ENCODE results near the gene SNRPD2. TPM values are rescaled to one million over a fixed set of nuclear protein-coding genes. Genes with fewer than 3 reads are reported as not detected.
A peak's percentile ranks its signal among the peaks of the same experiment; 100 is the strongest.

SNRPD2 gene
- total RNA-seq, 4 donors from 2014 or later: 136 to 167 (median 144) TPM

- Histone ChIP-seq H3K27ac (no peak overlapping the region), H3K36me3 (no peaks in the 10 kb centered on the region), H3K9me3 (no peaks in the 10 kb centered on the region), H3K27me3 (peaks cover 0 to 30% (median 18%) of the 10 kb centered on the region in 3 donors), H3K4me1 (peaks cover 5 to 18% of the 10 kb centered on the region in 2 donors), H3K4me3 (peak overlapping the region in 3 of 4 donors; percentile 29 to 55 (median 38))
- ATAC-seq: no peak
- in situ Hi-C loops (cut with MboI; ENCODE audit: low sequenced_read_pairs in 4 of 4): loop anchor here in 1 of 4 donors (5.0 kb wide), 1 partner anchor 123 kb away; no protein-coding TSS in a partner anchor
- no peak for DNase-seq
- intact Hi-C loops (cut with DNase I; ENCODE audit: low total_unique reads): no loop called here
- no peak for TF ChIP-seq CTCF (IDR thresholded peaks at IDR 0.05 in 4 of 5, conservative IDR thresholded peaks at IDR 0.05 in 1 of 5)
- no peak for TF ChIP-seq POLR2A (IDR thresholded peaks at IDR 0.05)
These were observed 46.6 kb downstream of the SNRPD2 start for GRCh38 chr19:45645068-45645630.

GRCh38 chr19:45643927-45644771, 47.6 kb downstream of the SNRPD2 start:
- H3K9me3 ChIP-seq: no peaks in the 10 kb centered on the region
- DNase-seq (no peak), ATAC-seq (no peak)
- no peak overlapping the region for H3K4me3 ChIP-seq
- TF ChIP-seq POLR2A (IDR thresholded peaks at IDR 0.05): no peak
- in situ Hi-C loops (cut with MboI; ENCODE audit: low sequenced_read_pairs in 4 of 4): loop anchor here in 1 of 4 donors (5.0 kb wide), 1 partner anchor 37 kb away; no protein-coding TSS in a partner anchor
- peaks cover 5 to 18% of the 10 kb centered on the region in 2 donors for H3K4me1 ChIP-seq
- H3K27ac ChIP-seq: no peak overlapping the region
- no peaks in the 10 kb centered on the region for H3K36me3 ChIP-seq
- H3K27me3 ChIP-seq: peaks cover 0 to 30% (median 26%) of the 10 kb centered on the region in 3 donors
- intact Hi-C loops (cut with DNase I; ENCODE audit: low total_unique reads): loop anchor here (1.0 kb wide), 1 partner anchor 121 kb away; no protein-coding TSS in a partner anchor

GRCh38 chr19:45643024-45643926, 48.5 kb downstream of the SNRPD2 start:
- intact Hi-C loops (cut with DNase I; ENCODE audit: low total_unique reads) (loop anchor here (1.0 kb wide), 1 partner anchor 120 kb away; no protein-coding TSS in a partner anchor), in situ Hi-C loops (cut with MboI; ENCODE audit: low sequenced_read_pairs in 4 of 4) (loop anchor here in 1 of 4 donors (5.0 kb wide), 1 partner anchor 36 kb away; no protein-coding TSS in a partner anchor)
- TF ChIP-seq POLR2A (IDR thresholded peaks at IDR 0.05): no peak
- TF ChIP-seq CTCF (IDR thresholded peaks at IDR 0.05 in 4 of 5, conservative IDR thresholded peaks at IDR 0.05 in 1 of 5): peak; percentile 96 to 99 (median 97)
- Histone ChIP-seq H3K4me1 (peaks cover 11 to 27% of the 10 kb centered on the region in 2 donors), H3K36me3 (no peaks in the 10 kb centered on the region), H3K4me3 (peak overlapping the region in 1 of 4 donors; percentile 8), H3K27ac (no peak overlapping the region), H3K27me3 (peaks cover 0 to 30% (median 30%) of the 10 kb centered on the region in 3 donors), H3K9me3 (no peaks in the 10 kb centered on the region)
- DNase-seq (peak; percentile 27 to 62), ATAC-seq (peak; percentile 43 to 58)

GRCh38 chr19:45641274-45642105, 50.3 kb downstream of the SNRPD2 start:
- H3K4me3 ChIP-seq: peak overlapping the region; percentile 34 to 50 (median 47)
- in situ Hi-C loops (cut with MboI; ENCODE audit: low sequenced_read_pairs in 4 of 4) (loop anchor here in 1 of 4 donors (5.0 kb wide), 1 partner anchor 34 kb away; no protein-coding TSS in a partner anchor), intact Hi-C loops (cut with DNase I; ENCODE audit: low total_unique reads) (loop anchor here (1.0 kb wide), 1 partner anchor 34 kb away; no protein-coding TSS in a partner anchor)
- peaks cover 16 to 36% of the 10 kb centered on the region in 2 donors for H3K4me1 ChIP-seq
- ATAC-seq (peak in 1 of 2 donors; percentile 20), DNase-seq (peak; percentile 25 to 51)
- peaks cover 0 to 30% (median 25%) of the 10 kb centered on the region in 3 donors for H3K27me3 ChIP-seq
- TF ChIP-seq POLR2A (IDR thresholded peaks at IDR 0.05) (no peak), CTCF (IDR thresholded peaks at IDR 0.05 in 4 of 5, conservative IDR thresholded peaks at IDR 0.05 in 1 of 5) (no peak)
- H3K36me3 ChIP-seq: no peaks in the 10 kb centered on the region
- H3K9me3 ChIP-seq: no peaks in the 10 kb centered on the region
- peak overlapping the region; percentile 53 to 77 (median 70) for H3K27ac ChIP-seq
